ENCODE results near the gene SATB1. TPM values are rescaled to one million over a fixed set of nuclear protein-coding genes. Genes with fewer than 3 reads are reported as not detected.

SATB1 gene
- total RNA-seq, 2 experiments from 2014 or later = 390 to 393 TPM

GRCh38 chr3:18426597-18427193 lies 1.6 kb upstream of the SATB1 start:
- H3K9me3 Mint-ChIP-seq = no peaks in the 10 kb centered on the region
- peak overlapping the region; percentile 98 for H3K4me3 Mint-ChIP-seq
- Histone ChIP-seq H3K36me3 (ENCODE audit: insufficient read depth, low read length) (no peaks in the 10 kb centered on the region), H3K4me3 (ENCODE audit: low read length) (no peak overlapping the region), H3K9me3 (ENCODE audit: control insufficient read depth in 1 of 2, insufficient read depth in 1 of 2, low read length in 2 of 2) (no peaks in the 10 kb centered on the region), H3K27ac (ENCODE audit: low read depth in 1 of 2, low read length in 2 of 2) (peak overlapping the region; percentile 39 to 94), H3K4me1 (ENCODE audit: insufficient read depth, low read length) (peaks cover 30% of the 10 kb centered on the region), H3K27me3 (ENCODE audit: control insufficient read depth in 1 of 2, insufficient read depth in 2 of 2, low read length in 2 of 2) (no peaks in the 10 kb centered on the region)
- ATAC-seq (ENCODE audit: poor library complexity) = no peak
- peaks cover 81% of the 10 kb centered on the region for H3K4me1 Mint-ChIP-seq (ENCODE audit: low read depth)
- no peak for DNase-seq
- TF ChIP-seq, protein P1, sequence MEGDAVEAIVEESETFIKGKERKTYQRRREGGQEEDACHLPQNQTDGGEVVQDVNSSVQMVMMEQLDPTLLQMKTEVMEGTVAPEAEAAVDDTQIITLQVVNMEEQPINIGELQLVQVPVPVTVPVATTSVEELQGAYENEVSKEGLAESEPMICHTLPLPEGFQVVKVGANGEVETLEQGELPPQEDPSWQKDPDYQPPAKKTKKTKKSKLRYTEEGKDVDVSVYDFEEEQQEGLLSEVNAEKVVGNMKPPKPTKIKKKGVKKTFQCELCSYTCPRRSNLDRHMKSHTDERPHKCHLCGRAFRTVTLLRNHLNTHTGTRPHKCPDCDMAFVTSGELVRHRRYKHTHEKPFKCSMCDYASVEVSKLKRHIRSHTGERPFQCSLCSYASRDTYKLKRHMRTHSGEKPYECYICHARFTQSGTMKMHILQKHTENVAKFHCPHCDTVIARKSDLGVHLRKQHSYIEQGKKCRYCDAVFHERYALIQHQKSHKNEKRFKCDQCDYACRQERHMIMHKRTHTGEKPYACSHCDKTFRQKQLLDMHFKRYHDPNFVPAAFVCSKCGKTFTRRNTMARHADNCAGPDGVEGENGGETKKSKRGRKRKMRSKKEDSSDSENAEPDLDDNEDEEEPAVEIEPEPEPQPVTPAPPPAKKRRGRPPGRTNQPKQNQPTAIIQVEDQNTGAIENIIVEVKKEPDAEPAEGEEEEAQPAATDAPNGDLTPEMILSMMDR (IDR thresholded peaks at IDR 0.05) = no peak
- no peaks in the 10 kb centered on the region for H3K27me3 Mint-ChIP-seq
- H3K27ac Mint-ChIP-seq = peak overlapping the region; percentile 96
- ChIA-PET POLR2A (interaction anchor here (0.9 to 1.4 kb wide), 8 partner anchors 10 to 331 kb away, joined by 3 to 6 read pairs (median 3); no protein-coding TSS in a partner anchor), CTCF (interaction anchor here (0.6 kb wide), 1 partner anchor 15 kb away, joined by 3 read pairs; no protein-coding TSS in a partner anchor)
- H3K36me3 Mint-ChIP-seq (ENCODE audit: low read depth) = peaks cover 54% of the 10 kb centered on the region
- intact Hi-C loops (cut with DNase I, micrococcal nuclease) = loop anchor here (1.0 to 5.0 kb wide), 2 partner anchors 8 to 331 kb away; no protein-coding TSS in a partner anchor

DNA sequence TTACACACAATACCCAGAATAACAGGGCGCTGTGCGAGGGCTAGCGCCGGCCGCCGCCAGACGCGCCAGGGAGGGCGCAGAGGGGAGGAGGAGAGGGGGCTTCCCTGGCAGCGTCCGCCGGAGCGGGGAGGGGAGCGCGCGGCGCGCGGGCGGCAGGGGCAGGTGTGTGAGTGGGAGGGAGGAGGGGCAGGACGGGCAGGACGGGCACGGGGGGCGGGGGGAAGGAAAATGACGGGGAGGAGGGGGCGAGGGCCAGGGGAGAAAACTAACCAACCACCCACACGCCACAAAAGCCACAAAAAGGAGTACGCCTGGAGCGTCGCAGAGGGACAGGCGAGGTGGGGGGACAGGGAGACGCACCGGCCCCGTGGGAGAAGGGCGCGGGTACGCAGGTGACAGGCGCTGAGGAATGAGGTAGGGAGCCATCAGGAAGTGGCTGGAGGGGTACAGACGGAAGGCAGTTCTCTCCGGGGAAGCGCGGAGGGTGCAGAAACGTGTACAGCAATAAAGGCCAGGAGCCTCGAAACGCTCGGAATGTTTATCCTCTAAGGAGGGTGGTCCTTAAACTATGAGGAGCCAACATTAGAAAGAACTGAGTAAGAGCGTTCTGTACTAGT lies 610 bp upstream of the SATB1 start:
- intact Hi-C loops (cut with DNase I, micrococcal nuclease) = loop anchor here (1.0 to 5.0 kb wide), 3 partner anchors 9 to 332 kb away; no protein-coding TSS in a partner anchor
- peak overlapping the region; percentile 98 for H3K4me3 Mint-ChIP-seq
- Histone ChIP-seq H3K27ac (ENCODE audit: low read depth in 1 of 2, low read length in 2 of 2) (peak overlapping the region; percentile 72 to 94), H3K9me3 (ENCODE audit: control insufficient read depth in 1 of 2, insufficient read depth in 1 of 2, low read length in 2 of 2) (no peaks in the 10 kb centered on the region), H3K4me1 (ENCODE audit: insufficient read depth, low read length) (peaks cover 25% of the 10 kb centered on the region), H3K4me3 (ENCODE audit: low read length) (peak overlapping the region; percentile 90), H3K27me3 (ENCODE audit: control insufficient read depth in 1 of 2, insufficient read depth in 2 of 2, low read length in 2 of 2) (no peaks in the 10 kb centered on the region), H3K36me3 (ENCODE audit: insufficient read depth, low read length) (peaks cover 2% of the 10 kb centered on the region)
- peak; percentile 48 to 90 (median 66) for DNase-seq
- H3K27ac Mint-ChIP-seq = peak overlapping the region; percentile 96
- no peaks in the 10 kb centered on the region for H3K27me3 Mint-ChIP-seq
- TF ChIP-seq, protein P1 (IDR thresholded peaks at IDR 0.05) = no peak
- ATAC-seq (ENCODE audit: poor library complexity) = peak; percentile 37
- peaks cover 53% of the 10 kb centered on the region for H3K36me3 Mint-ChIP-seq (ENCODE audit: low read depth)
- CTCF ChIA-PET = interaction anchor here (0.9 kb wide), 1 partner anchor 10 kb away, joined by 4 read pairs; no protein-coding TSS in a partner anchor
- H3K4me1 Mint-ChIP-seq (ENCODE audit: low read depth) = peaks cover 81% of the 10 kb centered on the region
- POLR2A ChIA-PET = interaction anchor here (0.7 to 13.2 kb wide), 11 partner anchors 12 to 361 kb away, joined by 3 to 152 read pairs (median 8); no protein-coding TSS in a partner anchor
- H3K9me3 Mint-ChIP-seq = no peaks in the 10 kb centered on the region

- H3K4me3 Mint-ChIP-seq = peak overlapping the region; percentile 98
- H3K4me1 Mint-ChIP-seq (ENCODE audit: low read depth) = peaks cover 82% of the 10 kb centered on the region
- Histone ChIP-seq H3K27me3 (ENCODE audit: control insufficient read depth in 1 of 2, insufficient read depth in 2 of 2, low read length in 2 of 2) (no peaks in the 10 kb centered on the region), H3K4me3 (ENCODE audit: low read length) (peak overlapping the region; percentile 90), H3K27ac (ENCODE audit: low read depth in 1 of 2, low read length in 2 of 2) (peak overlapping the region; percentile 74 to 94), H3K9me3 (ENCODE audit: control insufficient read depth in 1 of 2, insufficient read depth in 1 of 2, low read length in 2 of 2) (no peaks in the 10 kb centered on the region), H3K36me3 (ENCODE audit: insufficient read depth, low read length) (peaks cover 17% of the 10 kb centered on the region), H3K4me1 (ENCODE audit: insufficient read depth, low read length) (peaks cover 28% of the 10 kb centered on the region)
- H3K9me3 Mint-ChIP-seq = no peaks in the 10 kb centered on the region
- peak; percentile 2 for ATAC-seq (ENCODE audit: poor library complexity)
- TF ChIP-seq, protein P1 (IDR thresholded peaks at IDR 0.05) = no peak
- DNase-seq = peak in 2 of 14 experiments; percentile 10 to 38
- peak overlapping the region; percentile 96 for H3K27ac Mint-ChIP-seq
- peaks cover 60% of the 10 kb centered on the region for H3K36me3 Mint-ChIP-seq (ENCODE audit: low read depth)
- ChIA-PET POLR2A (interaction anchor here (1.2 to 13.2 kb wide), 12 partner anchors 8 to 565 kb away, joined by 3 to 152 read pairs (median 10); no protein-coding TSS in a partner anchor), CTCF (interaction anchor here (1.1 kb wide), 1 partner anchor 215 kb away, joined by 3 read pairs; no protein-coding TSS in a partner anchor)
- H3K27me3 Mint-ChIP-seq = no peaks in the 10 kb centered on the region
- intact Hi-C loops (cut with DNase I, micrococcal nuclease) = loop anchor here (1.0 to 5.0 kb wide), 3 partner anchors 14 to 37 kb away; no protein-coding TSS in a partner anchor
Measured at GRCh38 chr3:18424213-18424728, 868 bp downstream of the SATB1 start.

Data from CD4-positive, alpha-beta T cell (primary cell).